KBM-7 (cell line): ENCODE data around the gene TMEM30B.

Experiments used
- DNase-seq: peaks from one replicate; pipeline ENCODE4 v3.0.0-alpha.2; 2015
- in situ Hi-C: fragments of 300-500 bp; cut with MboI; formaldehyde crosslinking; loops from 2 replicates; pipeline ENCODE4 v1.14.3; 2020; ENCODE audit warnings: low sequenced_read_pairs, low pct_unique_long_range_greater_than_20kb, mixed read lengths

Gene TMEM30B

GRCh38 chr14:61304688-61305087 lies 23.6 kb upstream of the TMEM30B start:
- no peak for DNase-seq
- in situ Hi-C loops: no loop called here

- DNase-seq: no peak
- in situ Hi-C loops: no loop called here
Measured at GRCh38 chr14:61300754-61301153, 19.6 kb upstream of the TMEM30B start.

GRCh38 chr14:61300209-61300608 lies 19.1 kb upstream of the TMEM30B start:
- no peak for DNase-seq
- in situ Hi-C loops: no loop called here

GRCh38 chr14:61298824-61299223 lies 17.7 kb upstream of the TMEM30B start:
- in situ Hi-C loops: no loop called here
- no peak for DNase-seq

GRCh38 chr14:61297581-61297980 lies 16.4 kb upstream of the TMEM30B start:
- in situ Hi-C loops: no loop called here
- no peak for DNase-seq

GRCh38 chr14:61296719-61297502 lies 15.8 kb upstream of the TMEM30B start:
- in situ Hi-C loops: no loop called here
- peak; percentile 65 for DNase-seq

GRCh38 chr14:61296151-61296550 lies 15.0 kb upstream of the TMEM30B start:
- DNase-seq: no peak
- in situ Hi-C loops: no loop called here

- DNase-seq: no peak
- in situ Hi-C loops: no loop called here
Measured at GRCh38 chr14:61290701-61291100, 9.6 kb upstream of the TMEM30B start.

- no peak for DNase-seq
- in situ Hi-C loops: no loop called here
Measured at GRCh38 chr14:61288720-61289119, 7.6 kb upstream of the TMEM30B start.

- in situ Hi-C loops: no loop called here
- no peak for DNase-seq
Measured at GRCh38 chr14:61288228-61288627, 7.1 kb upstream of the TMEM30B start.

GRCh38 chr14:61287196-61287595 lies 6.1 kb upstream of the TMEM30B start:
- no peak for DNase-seq
- in situ Hi-C loops: no loop called here

GRCh38 chr14:61285364-61285763 lies 4.2 kb upstream of the TMEM30B start:
- in situ Hi-C loops: no loop called here
- no peak for DNase-seq

GRCh38 chr14:61284001-61284400 lies 2.9 kb upstream of the TMEM30B start:
- in situ Hi-C loops: no loop called here
- DNase-seq: no peak

GRCh38 chr14:61282746-61283145 lies 1.6 kb upstream of the TMEM30B start:
- in situ Hi-C loops: no loop called here
- DNase-seq: no peak

- in situ Hi-C loops: no loop called here
- no peak for DNase-seq
Measured at GRCh38 chr14:61281948-61282275, 774 bp upstream of the TMEM30B start.

- in situ Hi-C loops: no loop called here
- no peak for DNase-seq
Measured at GRCh38 chr14:61280526-61281185, 482 bp downstream of the TMEM30B start.

- in situ Hi-C loops: no loop called here
- DNase-seq: no peak
Measured at GRCh38 chr14:61280092-61280525, 1.0 kb downstream of the TMEM30B start.

GRCh38 chr14:61279082-61279481 lies 2.1 kb downstream of the TMEM30B start:
- DNase-seq: no peak
- in situ Hi-C loops: no loop called here

- DNase-seq: no peak
- in situ Hi-C loops: no loop called here
Measured at GRCh38 chr14:61277784-61278183, 3.4 kb downstream of the TMEM30B start.

GRCh38 chr14:61277232-61277631 lies 3.9 kb downstream of the TMEM30B start:
- in situ Hi-C loops: no loop called here
- no peak for DNase-seq

- no peak for DNase-seq
- in situ Hi-C loops: no loop called here
Measured at GRCh38 chr14:61271552-61271951, 9.6 kb downstream of the TMEM30B start.
